GM12891 (cell line): ENCODE data around the gene DUSP22.

Source experiments
- POLR2AphosphoS5 ChIP-seq: IDR thresholded peaks from 2 replicates; pipeline ENCODE4 v1.6.1; 2011; ENCODE audit warnings: low read depth, low read length, control low read depth
- TAF1 ChIP-seq: IDR thresholded peaks from 2 replicates; pipeline ENCODE4 v1.6.1; 2011; ENCODE audit warnings: low read depth, low read length, control low read depth

DNA sequence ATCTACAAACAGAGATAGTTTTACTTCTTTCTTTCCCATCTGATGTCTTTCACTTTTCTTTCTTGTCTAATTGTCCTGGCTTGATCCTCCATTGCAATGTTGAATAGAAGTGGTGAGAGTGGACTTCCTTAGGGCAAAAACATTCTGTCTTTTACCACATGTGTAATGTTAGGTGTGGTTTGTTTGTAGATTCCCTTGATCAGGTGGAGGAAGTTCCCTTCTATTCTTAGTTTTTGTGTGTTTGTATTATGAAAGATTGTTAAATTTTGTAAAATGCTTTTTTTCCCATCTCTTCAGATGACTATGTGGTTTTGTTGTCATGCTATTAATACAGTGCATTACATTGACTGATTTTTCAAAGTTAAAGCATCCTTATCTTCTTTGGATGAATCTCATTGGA, 41.6 kb upstream of the DUSP22 start:
- TF ChIP-seq TAF1 (no peak), POLR2AphosphoS5 (no peak)
